IPS DF 4.7 (cell line): ENCODE results near the gene LRP8.

Experiments used
- DNase-seq: peaks from one replicate; pipeline ENCODE4 v3.0.0-alpha.2; 2013; ENCODE audit warnings: low spot score; ENCODE audit errors: extremely low read depth

LRP8 gene

GRCh38 chr1:53359934-53360276, 32.0 kb upstream of the LRP8 start:
- no peak for DNase-seq

- DNase-seq = no peak
These were observed 31.5 kb upstream of the LRP8 start for GRCh38 chr1:53359225-53359933.

GRCh38 chr1:53356637-53357036, 28.8 kb upstream of the LRP8 start:
- DNase-seq = no peak

- DNase-seq = no peak
These were observed 26.2 kb upstream of the LRP8 start for GRCh38 chr1:53354119-53354518.

GRCh38 chr1:53352561-53352960, 24.7 kb upstream of the LRP8 start:
- no peak for DNase-seq

GRCh38 chr1:53350853-53351767, 23.2 kb upstream of the LRP8 start:
- no peak for DNase-seq

- no peak for DNase-seq
These were observed 22.3 kb upstream of the LRP8 start for GRCh38 chr1:53349968-53350852.

GRCh38 chr1:53349369-53349835, 21.5 kb upstream of the LRP8 start:
- no peak for DNase-seq

- no peak for DNase-seq
These were observed 20.9 kb upstream of the LRP8 start for GRCh38 chr1:53348486-53349368.

- DNase-seq = no peak
These were observed 18.9 kb upstream of the LRP8 start for GRCh38 chr1:53346814-53347176.

GRCh38 chr1:53345996-53346813, 18.3 kb upstream of the LRP8 start:
- DNase-seq = no peak

- DNase-seq = no peak
These were observed 17.3 kb upstream of the LRP8 start for GRCh38 chr1:53344921-53345838.

GRCh38 chr1:53343831-53344668, 16.2 kb upstream of the LRP8 start:
- DNase-seq = no peak

GRCh38 chr1:53342735-53343470, 15.0 kb upstream of the LRP8 start:
- DNase-seq = no peak

- no peak for DNase-seq
These were observed 14.3 kb upstream of the LRP8 start for GRCh38 chr1:53341961-53342707.

GRCh38 chr1:53341521-53341895, 13.6 kb upstream of the LRP8 start:
- no peak for DNase-seq
